ENCODE results near the gene RICTOR. TPM values are rescaled to one million over a fixed set of nuclear protein-coding genes. Genes with fewer than 3 reads are reported as not detected.
"Not testable (repeated sequence)": the region's sequence is repeated elsewhere in the genome, so short reads cannot be mapped to it uniquely, and the experiment has no call there.

Gene RICTOR
- total RNA-seq, 1 donor from 2014 or later, result 35.0 TPM

DNA sequence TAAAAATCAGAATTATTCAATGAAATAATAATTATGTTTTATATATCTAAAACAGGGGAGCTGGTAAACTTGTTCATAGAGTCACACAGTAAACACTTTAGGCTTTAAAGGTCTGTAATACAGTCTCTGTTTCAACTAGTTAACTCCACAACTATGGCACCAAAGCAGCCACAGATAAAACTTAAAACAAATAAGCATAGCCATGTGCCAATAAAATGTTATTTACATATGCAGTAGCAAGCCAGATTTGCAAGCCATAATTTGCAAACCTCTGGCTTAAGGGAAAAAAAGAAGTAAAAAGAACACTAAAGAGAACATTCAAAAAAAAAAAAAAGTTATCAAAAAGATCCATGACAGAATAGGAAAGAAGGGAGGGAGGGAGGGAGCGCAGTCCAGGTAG lies 24.9 kb downstream of the RICTOR start:
- Histone ChIP-seq H3K27me3 (ENCODE audit: low read depth) (no peaks in the 10 kb centered on the region), H3K4me3 (no peak overlapping the region), H3K36me3 (no peaks in the 10 kb centered on the region), H3K27ac (replicated peaks) (no peak overlapping the region), H3K4me1 (peaks cover 65% of the 10 kb centered on the region), H3K9me3 (replicated peaks) (no peaks in the 10 kb centered on the region)
- no peak for DNase-seq
- TF ChIP-seq, protein P1, sequence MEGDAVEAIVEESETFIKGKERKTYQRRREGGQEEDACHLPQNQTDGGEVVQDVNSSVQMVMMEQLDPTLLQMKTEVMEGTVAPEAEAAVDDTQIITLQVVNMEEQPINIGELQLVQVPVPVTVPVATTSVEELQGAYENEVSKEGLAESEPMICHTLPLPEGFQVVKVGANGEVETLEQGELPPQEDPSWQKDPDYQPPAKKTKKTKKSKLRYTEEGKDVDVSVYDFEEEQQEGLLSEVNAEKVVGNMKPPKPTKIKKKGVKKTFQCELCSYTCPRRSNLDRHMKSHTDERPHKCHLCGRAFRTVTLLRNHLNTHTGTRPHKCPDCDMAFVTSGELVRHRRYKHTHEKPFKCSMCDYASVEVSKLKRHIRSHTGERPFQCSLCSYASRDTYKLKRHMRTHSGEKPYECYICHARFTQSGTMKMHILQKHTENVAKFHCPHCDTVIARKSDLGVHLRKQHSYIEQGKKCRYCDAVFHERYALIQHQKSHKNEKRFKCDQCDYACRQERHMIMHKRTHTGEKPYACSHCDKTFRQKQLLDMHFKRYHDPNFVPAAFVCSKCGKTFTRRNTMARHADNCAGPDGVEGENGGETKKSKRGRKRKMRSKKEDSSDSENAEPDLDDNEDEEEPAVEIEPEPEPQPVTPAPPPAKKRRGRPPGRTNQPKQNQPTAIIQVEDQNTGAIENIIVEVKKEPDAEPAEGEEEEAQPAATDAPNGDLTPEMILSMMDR (IDR thresholded peaks at IDR 0.05; ENCODE audit: borderline replicate concordance), result no peak
- intact Hi-C loops (cut with micrococcal nuclease), result no loop called here

DNA sequence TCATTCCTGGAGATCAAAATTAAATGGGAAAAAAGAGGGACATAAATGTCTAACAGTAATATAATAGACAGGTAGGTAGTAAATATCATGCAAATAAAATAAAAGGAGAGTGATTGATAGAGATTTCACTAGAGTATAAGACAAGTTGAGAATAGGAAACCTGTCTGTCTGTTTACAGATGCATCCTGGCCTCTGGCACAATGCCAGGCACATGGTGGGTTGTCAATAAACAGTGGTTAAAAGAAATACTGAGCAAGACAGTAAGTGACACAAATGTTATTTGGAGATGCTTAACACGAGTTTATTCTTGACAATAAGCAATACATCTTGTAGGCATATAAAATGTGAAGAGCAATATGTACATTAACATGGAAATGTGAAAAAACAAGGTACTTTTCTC lies 33.3 kb downstream of the RICTOR start:
- TF ChIP-seq, protein P1 (IDR thresholded peaks at IDR 0.05; ENCODE audit: borderline replicate concordance), result no peak
- intact Hi-C loops (cut with micrococcal nuclease), result no loop called here
- no peak for DNase-seq
- Histone ChIP-seq H3K4me1 (peaks cover 51% of the 10 kb centered on the region), H3K9me3 (replicated peaks) (no peaks in the 10 kb centered on the region), H3K27ac (replicated peaks) (no peak overlapping the region), H3K36me3 (no peaks in the 10 kb centered on the region), H3K27me3 (ENCODE audit: low read depth) (no peaks in the 10 kb centered on the region), H3K4me3 (no peak overlapping the region)

DNA sequence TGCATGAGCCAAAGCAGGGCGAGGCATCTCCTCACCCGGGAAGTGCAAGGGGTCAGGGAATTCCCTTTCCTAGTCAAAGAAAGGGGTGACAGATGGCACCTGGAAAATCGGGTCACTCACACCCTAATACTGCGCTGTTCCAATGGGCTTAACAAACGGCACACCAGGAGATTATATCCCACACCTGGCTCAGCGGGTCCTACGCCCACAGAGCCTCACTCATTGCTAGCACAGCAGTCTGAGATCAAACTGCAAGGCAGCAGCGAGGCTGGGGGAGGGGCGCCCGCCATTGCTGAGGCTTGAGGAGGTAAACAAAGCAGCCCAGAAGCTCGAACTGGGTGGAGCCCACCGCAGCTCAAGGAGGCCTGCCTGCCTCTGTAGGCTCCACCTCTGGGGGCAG lies 39.7 kb downstream of the RICTOR start:
- H3K36me3 ChIP-seq; H3K27ac ChIP-seq (replicated peaks); H3K9me3 ChIP-seq (replicated peaks); H3K27me3 ChIP-seq (ENCODE audit: low read depth); DNase-seq; H3K4me3 ChIP-seq; intact Hi-C loops (cut with micrococcal nuclease): not testable (repeated sequence)
- H3K4me1 ChIP-seq, result peaks cover 52% of the 10 kb centered on the region

DNA sequence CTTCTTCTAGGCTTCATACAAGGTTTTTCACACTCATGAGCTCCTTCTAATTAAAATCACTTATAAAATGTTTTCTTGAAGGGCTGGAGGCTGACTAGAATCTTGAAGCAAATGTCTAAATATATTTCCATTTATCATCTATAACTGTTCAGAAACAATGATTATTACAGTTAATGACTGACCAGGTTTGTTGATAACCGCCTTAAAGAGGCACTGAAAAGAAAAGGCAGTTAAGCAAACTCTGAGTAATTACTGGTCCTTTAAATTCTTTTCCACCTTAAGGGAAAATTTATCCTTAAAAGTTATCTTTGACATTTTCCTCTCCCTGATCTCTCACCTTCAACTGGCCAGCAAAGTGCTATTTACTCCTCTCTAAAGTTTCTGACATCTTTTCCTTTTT lies 43.2 kb downstream of the RICTOR start:
- no peak for DNase-seq
- intact Hi-C loops (cut with micrococcal nuclease), result no loop called here
- no peak overlapping the region for H3K27ac ChIP-seq (replicated peaks)

DNA sequence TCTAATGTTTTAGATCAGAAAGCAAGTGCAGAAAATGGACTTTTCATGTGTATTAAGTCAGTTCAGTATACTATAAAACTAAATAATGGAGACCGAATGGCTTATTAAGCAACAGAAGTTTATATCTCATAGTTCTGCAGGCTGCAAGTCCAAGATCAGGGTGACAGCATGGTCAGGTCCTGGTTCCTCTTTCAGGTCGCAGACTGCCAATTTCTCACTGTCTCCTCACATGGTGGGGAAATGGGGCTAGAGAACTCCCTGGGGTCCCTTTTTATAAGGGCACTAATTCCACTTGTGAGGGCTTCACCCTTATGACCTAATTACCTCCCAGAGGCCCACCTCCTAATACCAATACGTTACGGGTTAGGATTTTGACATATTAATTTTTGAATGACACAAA lies 48.7 kb downstream of the RICTOR start:
- TF ChIP-seq, protein P1 (IDR thresholded peaks at IDR 0.05; ENCODE audit: borderline replicate concordance), result no peak
- H3K36me3 ChIP-seq, result peaks cover 11% of the 10 kb centered on the region
- peaks cover 18% of the 10 kb centered on the region for H3K9me3 ChIP-seq (replicated peaks)
- intact Hi-C loops (cut with micrococcal nuclease), result no loop called here
- H3K27me3 ChIP-seq (ENCODE audit: low read depth), result no peaks in the 10 kb centered on the region
- H3K4me3 ChIP-seq, result no peak overlapping the region
- DNase-seq, result no peak
- no peak overlapping the region for H3K27ac ChIP-seq (replicated peaks)
- peaks cover 59% of the 10 kb centered on the region for H3K4me1 ChIP-seq

More for the DNA sequence above, 43.2 kb downstream of the RICTOR start:
- H3K9me3 ChIP-seq (replicated peaks), result peaks cover 25% of the 10 kb centered on the region
- H3K4me3 ChIP-seq, result no peak overlapping the region
- peaks cover 46% of the 10 kb centered on the region for H3K4me1 ChIP-seq
- peaks cover 8% of the 10 kb centered on the region for H3K36me3 ChIP-seq
- H3K27me3 ChIP-seq (ENCODE audit: low read depth), result no peaks in the 10 kb centered on the region
- TF ChIP-seq, protein P1 (IDR thresholded peaks at IDR 0.05; ENCODE audit: borderline replicate concordance), result no peak

DNA sequence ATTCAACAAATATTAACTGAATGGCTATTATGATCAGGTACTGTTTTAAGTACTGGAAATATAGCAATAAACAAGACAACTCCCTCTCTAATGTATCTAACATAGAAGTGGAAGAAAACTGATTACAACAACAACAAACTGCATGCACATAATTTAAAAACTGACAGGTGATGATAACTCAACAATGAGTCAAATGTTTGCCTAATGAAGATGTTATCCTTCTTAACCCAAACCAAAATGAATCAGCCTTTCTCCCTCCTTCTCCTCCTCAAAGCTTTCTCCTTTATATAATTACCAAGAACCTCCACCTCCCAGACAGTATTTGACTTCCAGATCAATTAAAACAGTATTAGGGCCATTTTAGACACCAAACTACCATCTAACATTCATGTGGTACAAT lies 49.3 kb downstream of the RICTOR start:
- H3K4me1 ChIP-seq, result peaks cover 59% of the 10 kb centered on the region
- DNase-seq, result no peak
- intact Hi-C loops (cut with micrococcal nuclease), result no loop called here
- peaks cover 18% of the 10 kb centered on the region for H3K9me3 ChIP-seq (replicated peaks)
- peaks cover 16% of the 10 kb centered on the region for H3K36me3 ChIP-seq
- H3K27me3 ChIP-seq (ENCODE audit: low read depth), result no peaks in the 10 kb centered on the region
- H3K27ac ChIP-seq (replicated peaks), result no peak overlapping the region
- TF ChIP-seq, protein P1 (IDR thresholded peaks at IDR 0.05; ENCODE audit: borderline replicate concordance), result no peak
- H3K4me3 ChIP-seq, result no peak overlapping the region

Data from left ventricle myocardium inferior (tissue), 1 donor.